Suprapubic skin (tissue), 4 donors: ENCODE results near the gene FAAP100. TPM values are rescaled to one million over a fixed set of nuclear protein-coding genes. Genes with fewer than 3 reads are reported as not detected.

Experiments
- DNase-seq, 2 donors: peaks; one replicate each; pipeline ENCODE4 v3.0.0-alpha.2; 2019; ENCODE audit warnings: low spot score in 2 of 2
- H3K27ac ChIP-seq: fragments of 200-600 bp; sonication (generic); one replicate; pipeline ENCODE4 v1.5.1; 2019
- H3K27me3 ChIP-seq: fragments of 200-600 bp; sonication (generic); one replicate; pipeline ENCODE4 v1.5.1; 2019
- H3K36me3 ChIP-seq: fragments of 200-600 bp; sonication (generic); one replicate; pipeline ENCODE4 v1.5.1; 2019
- H3K4me1 ChIP-seq: fragments of 200-600 bp; sonication (generic); one replicate; pipeline ENCODE4 v1.5.1; 2019
- H3K4me3 ChIP-seq: fragments of 200-600 bp; sonication (generic); one replicate; pipeline ENCODE4 v1.5.1; 2019; ENCODE audit warnings: mild to moderate bottlenecking
- H3K9me3 ChIP-seq: fragments of 200-600 bp; sonication (generic); one replicate; pipeline ENCODE4 v1.5.1; 2019
- CTCF ChIP-seq, 2 donors: fragments of 200-600 bp in 1 of 2; fragments of 450-650 bp in 1 of 2; sonication (generic) in 1 of 2; IDR thresholded peaks; one replicate each; pipeline ENCODE4 v1.5.1; 2016 to 2019; ENCODE audit warnings: antibody characterized with exemption in 2 of 2, mild to moderate bottlenecking in 1 of 2, moderate library complexity in 1 of 2
- EP300 ChIP-seq: sonication (generic); formaldehyde crosslinking; IDR thresholded peaks from one replicate; pipeline ENCODE4 v1.6.1; 2017; ENCODE audit warnings: antibody characterized with exemption
- POLR2A ChIP-seq, 2 donors: fragments of 450-650 bp; IDR thresholded peaks; one replicate each; pipeline ENCODE4 v1.6.1; 2017; ENCODE audit warnings: antibody characterized with exemption in 2 of 2, mild to moderate bottlenecking in 2 of 2, moderate library complexity in 2 of 2
- POLR2AphosphoS5 ChIP-seq, 3 donors: sonication (generic); formaldehyde crosslinking; IDR thresholded peaks; one replicate each; pipeline ENCODE4 v1.6.1; 2017; ENCODE audit warnings: antibody characterized with exemption in 3 of 3
- WGBS: methylation state at CpG from one replicate; pipeline ENCODE4 v1.1.5; 2018; 5-methylcytosine and 5-hydroxymethylcytosine counted together
- total RNA-seq, 4 donors: library from RNA; depleted of rRNA; stranded (reverse); fragments of >200 nt; gene quantifications; one replicate each; pipeline ENCODE4 v1.1.0, GENCODE V29; 2016

Gene FAAP100
- 10 to 100 TPM; 33.0 to 44.2 (median 37.7) TPM for total RNA-seq

- peak in 1 of 2 donors; percentile 84 for DNase-seq
- TF ChIP-seq POLR2AphosphoS5 (IDR thresholded peaks at IDR 0.05) (peak in 1 of 3 donors; percentile 14), CTCF (IDR thresholded peaks at IDR 0.05) (no peak), EP300 (no peak), POLR2A (IDR thresholded peaks at IDR 0.05) (peak in 1 of 2 donors; percentile 40)
- peaks cover 28% of the 10 kb centered on the region for H3K4me1 ChIP-seq
Observed at GRCh38 chr17:81552244-81553017, at the start of gene FAAP100. Gene FAAP100, minus strand, starts transcription at chr17:81552353. Its CDS starts 23 bp downstream, at chr17:81552330.

DNA sequence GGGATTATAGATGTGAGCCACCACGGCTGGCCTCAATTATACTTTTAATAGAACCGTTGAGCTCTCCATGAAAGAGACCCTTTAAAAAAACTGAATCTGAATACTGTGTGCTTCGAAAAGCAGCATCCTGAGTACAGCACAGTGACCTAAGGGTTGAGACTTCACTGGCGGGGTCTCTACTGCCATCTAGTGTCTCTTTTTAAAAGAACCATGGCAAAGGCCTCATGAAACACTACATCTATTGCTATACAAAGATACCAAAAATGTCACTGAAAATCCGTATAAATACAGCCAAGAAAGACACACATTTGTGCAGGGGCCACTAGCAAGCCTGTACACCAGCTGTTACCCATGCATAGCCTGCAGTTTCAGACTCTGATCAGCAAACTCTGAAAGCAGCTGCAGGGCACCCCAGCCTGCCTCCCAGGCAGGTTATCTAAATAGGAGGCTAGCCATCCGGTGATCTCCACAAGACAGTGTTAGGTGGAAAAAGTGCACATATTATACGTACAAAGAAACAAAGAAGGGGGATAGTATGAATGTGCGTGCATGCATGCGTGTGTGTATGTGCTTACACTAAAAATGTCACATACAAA is 49.5 kb upstream of the FAAP100 start:
- TF ChIP-seq POLR2A (IDR thresholded peaks at IDR 0.05) = no peak
- TF ChIP-seq POLR2AphosphoS5 (IDR thresholded peaks at IDR 0.05) = no peak
- TF ChIP-seq CTCF (IDR thresholded peaks at IDR 0.05) = peak; percentile 60 to 80
- no peak for TF ChIP-seq EP300
- no peak for DNase-seq
- WGBS = 38% methylated on average over 9 of the region's 9 CpGs

More at GRCh38 chr17:81552244-81553017, at the start of gene FAAP100:
- no CpG with 5 or more reads among the region's 85 CpGs for WGBS
- Histone ChIP-seq H3K27ac (peak within 1 kb of the TSS; percentile 74), H3K4me3 (peak within 1 kb of the TSS; percentile 99), H3K27me3 (no peaks in the 10 kb centered on the region), H3K36me3 (peaks cover 36% of the 10 kb centered on the region), H3K9me3 (no peaks in the 10 kb centered on the region)

DNA sequence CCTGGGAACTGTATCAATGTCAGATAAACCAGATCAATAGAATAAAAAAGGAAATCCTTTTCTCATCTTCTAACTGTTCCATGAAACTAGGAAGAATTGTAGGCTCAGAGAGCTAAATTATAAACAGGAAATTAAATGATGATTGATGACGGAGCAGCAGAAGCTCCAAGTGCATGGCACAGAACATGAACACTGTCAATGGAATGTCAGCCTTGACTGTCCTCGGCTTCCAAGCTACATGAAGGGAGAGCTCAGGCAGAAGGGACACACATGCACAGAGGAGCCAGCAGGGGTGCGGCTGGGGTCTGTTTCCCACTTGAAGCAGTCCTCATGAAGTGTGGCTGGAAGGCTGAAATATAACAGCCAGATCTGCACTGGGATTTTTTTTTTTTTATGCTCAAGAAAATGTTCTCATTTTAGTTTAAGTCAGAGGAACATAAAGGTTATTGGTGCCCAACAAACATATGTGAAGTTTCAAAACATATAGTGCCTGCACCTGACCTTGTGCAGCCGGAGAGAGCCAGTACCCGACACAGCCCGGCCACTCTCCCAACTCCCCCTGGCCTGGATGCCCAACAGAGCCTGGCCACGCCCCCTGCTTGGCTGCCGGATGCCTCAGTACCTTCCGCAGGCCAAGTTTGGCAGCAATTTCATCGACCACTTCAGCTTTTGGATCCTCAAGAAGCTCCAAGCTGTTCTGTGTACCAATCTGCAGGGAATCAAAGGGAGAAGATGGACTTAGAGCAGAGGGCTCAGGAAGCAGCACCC is 47.8 kb upstream of the FAAP100 start:
- DNase-seq = no peak
- H3K36me3 ChIP-seq = peaks cover 77% of the 10 kb centered on the region
- no peak overlapping the region for H3K4me3 ChIP-seq
- TF ChIP-seq POLR2AphosphoS5 (IDR thresholded peaks at IDR 0.05) (no peak), EP300 (no peak), CTCF (IDR thresholded peaks at IDR 0.05) (no peak), POLR2A (IDR thresholded peaks at IDR 0.05) (no peak)
- H3K9me3 ChIP-seq = no peaks in the 10 kb centered on the region
- H3K27ac ChIP-seq = no peak overlapping the region
- WGBS = 56% methylated on average over 8 of the region's 10 CpGs
- H3K4me1 ChIP-seq = peaks cover 3% of the 10 kb centered on the region
- H3K27me3 ChIP-seq = no peaks in the 10 kb centered on the region

More for the DNA sequence above, 49.5 kb upstream of the FAAP100 start:
- no peaks in the 10 kb centered on the region for H3K27me3 ChIP-seq
- no peak overlapping the region for H3K27ac ChIP-seq
- H3K4me1 ChIP-seq = peaks cover 3% of the 10 kb centered on the region
- no peaks in the 10 kb centered on the region for H3K9me3 ChIP-seq
- no peak overlapping the region for H3K4me3 ChIP-seq
- peaks cover 76% of the 10 kb centered on the region for H3K36me3 ChIP-seq

DNA sequence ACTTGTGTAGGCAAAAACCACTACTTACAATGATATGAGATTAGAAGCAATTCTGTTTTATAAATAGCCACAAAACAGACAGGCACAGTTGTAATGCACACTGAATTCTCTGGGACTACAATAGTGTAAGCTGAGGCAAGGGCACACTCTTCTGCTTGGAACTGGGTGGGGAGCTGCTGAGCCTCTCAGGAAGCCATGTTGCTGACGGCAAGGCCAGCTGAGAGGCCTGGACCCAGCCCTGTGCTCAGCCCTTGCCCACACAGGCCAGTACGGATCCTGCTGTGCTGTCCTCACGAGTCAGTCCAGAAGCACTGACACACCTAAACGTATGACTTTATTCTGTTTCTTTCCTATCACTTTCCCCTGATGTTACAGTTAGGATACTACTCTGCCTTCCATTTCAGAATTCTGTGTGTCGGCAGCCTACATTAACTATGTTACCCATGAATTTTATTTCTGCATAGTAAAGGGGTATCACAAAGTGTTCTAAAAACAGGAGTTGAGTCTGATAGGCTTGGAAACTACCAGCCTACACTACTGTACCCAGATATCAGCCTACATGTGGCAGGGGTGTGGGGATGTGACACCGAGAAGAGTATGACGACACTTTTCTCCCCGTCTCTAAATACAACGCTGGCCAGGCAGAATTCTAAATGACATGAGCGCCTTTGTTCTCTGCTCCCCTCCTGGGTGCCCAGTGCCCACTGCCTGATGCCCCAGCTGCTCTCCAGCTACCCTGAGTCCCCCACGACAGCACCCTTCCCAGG is 41.1 kb upstream of the FAAP100 start:
- Histone ChIP-seq H3K27me3 (no peaks in the 10 kb centered on the region), H3K4me3 (no peak overlapping the region), H3K27ac (no peak overlapping the region), H3K4me1 (no peaks in the 10 kb centered on the region), H3K9me3 (no peaks in the 10 kb centered on the region), H3K36me3 (peaks cover 93% of the 10 kb centered on the region)
- 92% methylated on average over 11 of the region's 11 CpGs for WGBS
- TF ChIP-seq POLR2A (IDR thresholded peaks at IDR 0.05) (no peak), CTCF (IDR thresholded peaks at IDR 0.05) (no peak), POLR2AphosphoS5 (IDR thresholded peaks at IDR 0.05) (no peak), EP300 (no peak)
- DNase-seq = no peak
